H9 (cell line): ENCODE data around the gene NECAB2. TPM values are rescaled to one million over a fixed set of nuclear protein-coding genes. Genes with fewer than 3 reads are reported as not detected.

Experiments
- DNase-seq: peaks from one replicate; pipeline ENCODE4 v3.0.0-alpha.2; 2017
- H2AFZ ChIP-seq: one replicate; pipeline ENCODE4 v1.6.1; 2013; ENCODE audit warnings: mild to moderate bottlenecking, low read length, control low read depth, moderate library complexity
- H2AK5ac ChIP-seq: 2 replicates; pipeline ENCODE4 v1.6.1; 2013; ENCODE audit warnings: low read length, control low read depth, mixed read lengths; ENCODE audit not compliant: insufficient read length
- H2BK120ac ChIP-seq: one replicate; pipeline ENCODE4 v1.6.1; 2013; ENCODE audit warnings: low read depth, mild to moderate bottlenecking, low read length, control low read depth, inconsistent platforms; ENCODE audit not compliant: poor library complexity, severe bottlenecking
- H2BK12ac ChIP-seq: 2 replicates; pipeline ENCODE4 v1.6.1; 2013; ENCODE audit warnings: low read length, control low read depth, mixed read lengths, low read depth; ENCODE audit not compliant: insufficient read length
- H2BK15ac ChIP-seq: 2 replicates; pipeline ENCODE4 v1.6.1; 2013; ENCODE audit warnings: low read depth, low read length, control low read depth
- H2BK20ac ChIP-seq: one replicate; pipeline ENCODE4 v1.6.1; 2013; ENCODE audit warnings: low read depth, mild to moderate bottlenecking, low read length, control low read depth, inconsistent platforms; ENCODE audit not compliant: poor library complexity, severe bottlenecking
- H2BK5ac ChIP-seq: 2 replicates; pipeline ENCODE4 v1.6.1; 2013; ENCODE audit warnings: low read length, control low read depth, mixed read lengths; ENCODE audit not compliant: insufficient read length
- H3K14ac ChIP-seq: 2 replicates; pipeline ENCODE4 v1.6.1; 2013; ENCODE audit warnings: low read length, control low read depth; ENCODE audit not compliant: insufficient read depth
- H3K18ac ChIP-seq: 2 replicates; pipeline ENCODE4 v1.6.1; 2013; ENCODE audit warnings: low read depth, mild to moderate bottlenecking, mixed read lengths, low read length, control low read depth; ENCODE audit not compliant: insufficient read length
- H3K23ac ChIP-seq: 2 replicates; pipeline ENCODE4 v1.6.1; 2013; ENCODE audit warnings: low read length, control low read depth, mixed read lengths, low read depth; ENCODE audit not compliant: insufficient read length
- H3K23me2 ChIP-seq: 2 replicates; pipeline ENCODE4 v1.6.1; 2013; ENCODE audit warnings: low read depth, mild to moderate bottlenecking, mixed read lengths, low read length, control low read depth; ENCODE audit not compliant: insufficient read length, poor library complexity, severe bottlenecking
- H3K27ac ChIP-seq: 2 replicates; pipeline ENCODE4 v1.5.1; 2013; ENCODE audit warnings: low read length, control low read depth, mixed read lengths, low read depth; ENCODE audit not compliant: insufficient read length
- H3K27me3 ChIP-seq: 2 replicates; pipeline ENCODE4 v1.6.1; 2013; ENCODE audit warnings: low read length, control low read depth, inconsistent platforms; ENCODE audit not compliant: insufficient read depth
- H3K4ac ChIP-seq: 2 replicates; pipeline ENCODE4 v1.6.1; 2013; ENCODE audit warnings: low read depth, mild to moderate bottlenecking, control low read depth, inconsistent platforms, low read length, moderate library complexity
- H3K4me1 ChIP-seq: 2 replicates; pipeline ENCODE4 v1.6.1; 2013; ENCODE audit warnings: low read length, control low read depth, inconsistent platforms; ENCODE audit not compliant: insufficient read depth
- H3K4me2 ChIP-seq: 2 replicates; pipeline ENCODE4 v1.6.1; 2013; ENCODE audit warnings: low read length, control low read depth, mixed read lengths; ENCODE audit not compliant: insufficient read length, insufficient read depth
- H3K56ac ChIP-seq: 2 replicates; pipeline ENCODE4 v1.6.1; 2013; ENCODE audit warnings: low read depth, mild to moderate bottlenecking, mixed read lengths, low read length, control low read depth; ENCODE audit not compliant: insufficient read length
- H3K79me1 ChIP-seq: 2 replicates; pipeline ENCODE4 v1.6.1; 2013; ENCODE audit warnings: low read depth, mild to moderate bottlenecking, moderate library complexity, low read length, control low read depth, inconsistent platforms; ENCODE audit not compliant: insufficient read depth, poor library complexity, severe bottlenecking
- H3K79me2 ChIP-seq: 2 replicates; pipeline ENCODE4 v1.6.1; 2013; ENCODE audit warnings: low read length, control low read depth, inconsistent platforms; ENCODE audit not compliant: insufficient read depth
- H3K9ac ChIP-seq: 2 replicates; pipeline ENCODE4 v1.6.1; 2013; ENCODE audit warnings: low read length, control low read depth, mixed read lengths; ENCODE audit not compliant: insufficient read length; ENCODE audit errors: extremely low read depth
- H3K9me3 ChIP-seq: one replicate; pipeline ENCODE4 v1.6.1; 2013; ENCODE audit warnings: low read depth, low read length, inconsistent platforms; ENCODE audit not compliant: control insufficient read depth
- H3T11ph ChIP-seq: one replicate; pipeline ENCODE4 v1.6.1; 2013; ENCODE audit warnings: mild to moderate bottlenecking, low read length, control low read depth, inconsistent platforms
- H4K20me1 ChIP-seq: one replicate; pipeline ENCODE4 v1.6.1; 2013; ENCODE audit not compliant: control insufficient read depth, insufficient read length, insufficient read depth
- H4K5ac ChIP-seq: 2 replicates; pipeline ENCODE4 v1.6.1; 2013; ENCODE audit warnings: low read depth, mild to moderate bottlenecking, mixed read lengths, low read length, control low read depth; ENCODE audit not compliant: insufficient read length
- H4K8ac ChIP-seq: replicated peaks from 2 replicates; pipeline ENCODE4 v1.6.1; 2013; ENCODE audit warnings: low read length, control low read depth, mixed read lengths, low read depth; ENCODE audit not compliant: insufficient read length
- H4K91ac ChIP-seq: 2 replicates; pipeline ENCODE4 v1.6.1; 2013; ENCODE audit warnings: low read depth, mild to moderate bottlenecking, moderate library complexity, mixed read lengths, low read length, control low read depth; ENCODE audit not compliant: insufficient read length
- H3K27ac Mint-ChIP-seq, 3 experiments: 2 replicates in 2 of 3; 3 replicates in 1 of 3; pipeline ENCODE4 v1.8.0; 2020 to 2021; ENCODE audit warnings: mixed read lengths in 3 of 3, mild to moderate bottlenecking in 1 of 3, moderate library complexity in 1 of 3
- H3K27me3 Mint-ChIP-seq: 2 replicates; pipeline ENCODE4 v1.8.0; 2021; ENCODE audit warnings: low read depth, mild to moderate bottlenecking, moderate library complexity, mixed read lengths
- H3K36me3 Mint-ChIP-seq, 3 experiments: 2 replicates in 2 of 3; 3 replicates in 1 of 3; pipeline ENCODE4 v1.8.0; 2020 to 2021; ENCODE audit warnings: low read depth in 3 of 3, mixed read lengths in 3 of 3; ENCODE audit not compliant: insufficient read depth in 1 of 3
- H3K4me1 Mint-ChIP-seq, 2 experiments: 2 replicates each; pipeline ENCODE4 v1.8.0; 2020; ENCODE audit warnings: mixed read lengths in 2 of 2
- H3K4me3 Mint-ChIP-seq, 2 experiments: 2 replicates in 1 of 2; 3 replicates in 1 of 2; pipeline ENCODE4 v1.8.0; 2020 to 2021; ENCODE audit warnings: mild to moderate bottlenecking in 2 of 2, mixed read lengths in 2 of 2, moderate library complexity in 1 of 2
- H3K9me3 Mint-ChIP-seq, 2 experiments: 2 replicates in 1 of 2; 3 replicates in 1 of 2; pipeline ENCODE4 v1.8.0; 2020; ENCODE audit warnings: mild to moderate bottlenecking in 2 of 2, mixed read lengths in 2 of 2, moderate library complexity in 1 of 2
- WGBS: extraction: QIAGEN DNeasy Blood & Tissue Kit; methylation state at CpG from one replicate; pipeline ENCODE4 v1.1.7; 2013; ENCODE audit warnings: missing lambda C conversion rate, low lambda C conversion rate, mixed read lengths; ENCODE audit not compliant: insufficient read length; ENCODE audit errors: extremely low coverage; 5-methylcytosine and 5-hydroxymethylcytosine counted together
- total RNA-seq: library from RNA; stranded (reverse); gene quantifications from 2 replicates; pipeline ENCODE4 v1.2.1, GENCODE V29; 2021
- TF ChIP-seq, protein P1 (sequence below): fragments of 200-600 bp; sonication (generic); conservative IDR thresholded peaks from 3 replicates; pipeline ENCODE4 v1.8.0; 2021; ENCODE audit warnings: antibody characterized with exemption, mild to moderate bottlenecking

The NECAB2 gene
- total RNA-seq, 1 experiment from 2014 or later = 12.6 TPM

DNA sequence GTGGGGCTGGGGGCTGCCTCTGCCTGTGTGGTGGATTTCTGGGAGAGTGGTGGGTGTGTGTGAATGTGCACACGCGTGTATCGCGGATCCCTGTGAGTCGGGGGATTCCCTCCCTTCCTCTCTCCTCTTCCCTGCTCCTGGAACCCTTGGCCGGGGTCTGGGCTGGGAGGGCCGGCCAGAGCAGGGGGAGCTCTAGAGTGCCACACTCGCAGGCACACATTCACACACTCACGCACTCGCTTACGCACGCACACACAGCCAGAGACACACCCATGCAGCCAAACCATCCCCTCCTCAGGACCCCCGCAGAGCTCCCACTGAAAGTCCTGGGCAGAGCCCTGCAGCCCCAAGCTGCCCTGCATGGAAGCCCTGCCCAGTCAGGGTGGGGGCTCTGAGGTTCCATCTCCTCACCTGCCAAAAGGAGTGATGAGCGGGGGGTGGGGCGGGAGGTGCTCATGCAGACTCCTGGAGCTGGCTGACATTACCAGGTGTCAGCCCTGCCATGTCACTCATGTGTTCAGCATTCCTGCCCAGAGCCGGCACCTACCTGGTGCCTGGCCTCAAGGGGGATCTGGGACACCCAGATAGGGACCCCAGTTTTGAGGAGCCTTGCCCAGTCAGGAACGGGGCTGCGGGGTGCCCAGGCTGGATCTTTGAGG lies 1.9 kb downstream of the NECAB2 start:
- Histone ChIP-seq H3K18ac (no peak overlapping the region), H4K8ac (no peak overlapping the region), H2BK120ac (no peak overlapping the region), H3K23me2 (peaks cover 6% of the 10 kb centered on the region), H3K27me3 (peaks cover 2% of the 10 kb centered on the region; the same call in 1 of the 2 replicates), H3K4me1 (no peaks in the 10 kb centered on the region), H3K23ac (no peak overlapping the region), H3K4me2 (peak overlapping the region; percentile 68), H2AK5ac (no peak overlapping the region), H2BK20ac (no peak overlapping the region), H3K79me2 (no peaks in the 10 kb centered on the region), H2AFZ (no peak overlapping the region), H3K27ac (no peak overlapping the region), H3T11ph (no peak overlapping the region), H3K9me3 (no peaks in the 10 kb centered on the region), H2BK5ac (no peak overlapping the region), H4K20me1 (peaks cover 3% of the 10 kb centered on the region), H3K9ac (no peak overlapping the region), H3K79me1 (no peaks in the 10 kb centered on the region), H3K14ac (no peak overlapping the region; the same call in 1 of the 2 replicates), H2BK12ac (no peak overlapping the region), H4K91ac (no peak overlapping the region), H2BK15ac (no peak overlapping the region), H3K4ac (no peak overlapping the region), H3K56ac (no peak overlapping the region), H4K5ac (no peak overlapping the region)
- WGBS = no CpG with 5 or more reads among the region's 18 CpGs
- no peak overlapping the region; a peak in 1 of 7 replicates for H3K27ac Mint-ChIP-seq
- no peaks in the 10 kb centered on the region; a peak in 1 of 5 replicates for H3K9me3 Mint-ChIP-seq
- no peaks in the 10 kb centered on the region for H3K36me3 Mint-ChIP-seq
- H3K4me3 Mint-ChIP-seq = peak overlapping the region; percentile 74 to 90
- TF ChIP-seq, protein P1, sequence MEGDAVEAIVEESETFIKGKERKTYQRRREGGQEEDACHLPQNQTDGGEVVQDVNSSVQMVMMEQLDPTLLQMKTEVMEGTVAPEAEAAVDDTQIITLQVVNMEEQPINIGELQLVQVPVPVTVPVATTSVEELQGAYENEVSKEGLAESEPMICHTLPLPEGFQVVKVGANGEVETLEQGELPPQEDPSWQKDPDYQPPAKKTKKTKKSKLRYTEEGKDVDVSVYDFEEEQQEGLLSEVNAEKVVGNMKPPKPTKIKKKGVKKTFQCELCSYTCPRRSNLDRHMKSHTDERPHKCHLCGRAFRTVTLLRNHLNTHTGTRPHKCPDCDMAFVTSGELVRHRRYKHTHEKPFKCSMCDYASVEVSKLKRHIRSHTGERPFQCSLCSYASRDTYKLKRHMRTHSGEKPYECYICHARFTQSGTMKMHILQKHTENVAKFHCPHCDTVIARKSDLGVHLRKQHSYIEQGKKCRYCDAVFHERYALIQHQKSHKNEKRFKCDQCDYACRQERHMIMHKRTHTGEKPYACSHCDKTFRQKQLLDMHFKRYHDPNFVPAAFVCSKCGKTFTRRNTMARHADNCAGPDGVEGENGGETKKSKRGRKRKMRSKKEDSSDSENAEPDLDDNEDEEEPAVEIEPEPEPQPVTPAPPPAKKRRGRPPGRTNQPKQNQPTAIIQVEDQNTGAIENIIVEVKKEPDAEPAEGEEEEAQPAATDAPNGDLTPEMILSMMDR = no peak
- H3K4me1 Mint-ChIP-seq = peaks cover 17 to 53% of the 10 kb centered on the region in 2 experiments
- peaks cover 17% of the 10 kb centered on the region for H3K27me3 Mint-ChIP-seq
- DNase-seq = no peak
